IMR-90 (cell line): ENCODE results near the gene ESF1. TPM values are rescaled to one million over a fixed set of nuclear protein-coding genes. Genes with fewer than 3 reads are reported as not detected.

Source experiments
- ATAC-seq: fragments of 200-7000 bp; cut with Tn5 transposase; 2 replicates; pipeline ENCODE4 v1.9.1; 2020; ENCODE audit warnings: low read depth, mild to moderate bottlenecking, moderate library complexity
- BruUV-seq: library from RNA; stranded (reverse); fragments of 400-500 nt; replicated peaks from 2 replicates; lab custom pipeline; 2021; lab: Mats Ljungman, UMichigan
- CTCF ChIA-PET: fragments of 300-600 bp; formaldehyde crosslinking; extraction: SDS; loops from one replicate; lab custom pipeline; 2021; ENCODE audit warnings: antibody characterized with exemption; lab: Yijun Ruan, JAX
- POLR2A ChIA-PET: fragments of 300-600 bp; sonication (Branson Sonifier 250); formaldehyde crosslinking; loops from one replicate; lab custom pipeline; 2022; ENCODE audit warnings: antibody characterized with exemption; ENCODE audit not compliant: unreplicated experiment; lab: Charles Lee
- DNase-seq: peaks from one replicate; pipeline ENCODE4 v3.0.0; 2013
- H2AFZ ChIP-seq: replicated peaks from 2 replicates; pipeline ENCODE3; 2013; ENCODE audit warnings: low read length, mild to moderate bottlenecking; ENCODE audit not compliant: poor library complexity
- H2AK5ac ChIP-seq: 2 replicates; pipeline ENCODE4 v1.6.1; 2013; ENCODE audit warnings: low read depth, low read length, inconsistent platforms
- H2AK9ac ChIP-seq: replicated peaks from 2 replicates; pipeline ENCODE3; 2013; ENCODE audit warnings: mild to moderate bottlenecking, low read depth, low read length, moderate library complexity; ENCODE audit not compliant: poor library complexity
- H2BK120ac ChIP-seq: 2 replicates; pipeline ENCODE4 v1.6.1; 2013; ENCODE audit warnings: low read depth, low read length, inconsistent platforms
- H2BK15ac ChIP-seq: 3 replicates; pipeline ENCODE4 v1.6.1; 2013; ENCODE audit warnings: low read depth, low read length, inconsistent platforms
- H2BK20ac ChIP-seq: 2 replicates; pipeline ENCODE4 v1.6.1; 2013; ENCODE audit warnings: low read depth, mild to moderate bottlenecking, inconsistent platforms, low read length, moderate library complexity
- H2BK5ac ChIP-seq: 2 replicates; pipeline ENCODE4 v1.6.1; 2013; ENCODE audit warnings: mild to moderate bottlenecking, low read depth, low read length, inconsistent platforms; ENCODE audit not compliant: poor library complexity, severe bottlenecking
- H3K14ac ChIP-seq: replicated peaks from 2 replicates; pipeline ENCODE4 v1.6.1; 2013; ENCODE audit warnings: low read depth, low read length, inconsistent platforms
- H3K18ac ChIP-seq: 2 replicates; pipeline ENCODE4 v1.6.1; 2013; ENCODE audit warnings: low read depth, low read length, control low read depth
- H3K23ac ChIP-seq: 2 replicates; pipeline ENCODE4 v1.6.1; 2013; ENCODE audit warnings: low read depth, low read length, inconsistent platforms
- H3K27ac ChIP-seq: 2 replicates; pipeline ENCODE4 v1.5.1; 2013; ENCODE audit warnings: mild to moderate bottlenecking, control low read depth, low read length; ENCODE audit not compliant: insufficient read depth
- H3K27me3 ChIP-seq: 2 replicates; pipeline ENCODE4 v1.6.1; 2013; ENCODE audit warnings: low read length; ENCODE audit not compliant: control insufficient read depth, insufficient read depth
- H3K36me3 ChIP-seq: 2 replicates; pipeline ENCODE4 v1.6.1; 2013; ENCODE audit warnings: low read length, mixed read lengths; ENCODE audit not compliant: control insufficient read depth, insufficient read depth
- H3K4ac ChIP-seq: 2 replicates; pipeline ENCODE4 v1.6.1; 2013; ENCODE audit warnings: low read depth, low read length, inconsistent platforms
- H3K4me1 ChIP-seq: 2 replicates; pipeline ENCODE4 v1.6.1; 2013; ENCODE audit warnings: low read length, mixed read lengths; ENCODE audit not compliant: control insufficient read depth, insufficient read depth
- H3K4me2 ChIP-seq: 2 replicates; pipeline ENCODE4 v1.6.1; 2013; ENCODE audit warnings: low read depth, mild to moderate bottlenecking, control low read depth, low read length, moderate library complexity
- H3K4me3 ChIP-seq: 2 replicates; pipeline ENCODE4 v1.5.1; 2013; ENCODE audit warnings: low read depth, mild to moderate bottlenecking, control low read depth, low read length, moderate library complexity; ENCODE audit not compliant: insufficient read depth
- H3K56ac ChIP-seq: 2 replicates; pipeline ENCODE4 v1.6.1; 2013; ENCODE audit warnings: low read length, inconsistent platforms; ENCODE audit not compliant: insufficient read depth; ENCODE audit errors: extremely low read depth
- H3K79me1 ChIP-seq, 2 experiments: 2 replicates each; pipeline ENCODE4 v1.6.1; 2013; ENCODE audit warnings: low read length in 2 of 2, inconsistent platforms in 1 of 2, low read depth in 1 of 2
- H3K9ac ChIP-seq: 2 replicates; pipeline ENCODE4 v1.6.1; 2013; ENCODE audit warnings: low read depth, low read length, control low read depth
- H3K9me1 ChIP-seq: 2 replicates; pipeline ENCODE4 v1.6.1; 2013; ENCODE audit warnings: low read length, inconsistent platforms; ENCODE audit not compliant: insufficient read depth
- H3K9me3 ChIP-seq: 2 replicates; pipeline ENCODE4 v1.6.1; 2013; ENCODE audit warnings: low read length; ENCODE audit not compliant: control insufficient read depth, insufficient read depth
- H4K20me1 ChIP-seq: 2 replicates; pipeline ENCODE4 v1.6.1; 2013; ENCODE audit warnings: low read length, inconsistent platforms; ENCODE audit not compliant: insufficient read depth
- H4K5ac ChIP-seq: 2 replicates; pipeline ENCODE4 v1.6.1; 2013; ENCODE audit warnings: mild to moderate bottlenecking, low read depth, low read length, control low read depth
- H4K8ac ChIP-seq, 2 experiments: 2 replicates each; pipeline ENCODE4 v1.6.1; 2013; ENCODE audit warnings: low read depth in 2 of 2, low read length in 2 of 2, control low read depth in 1 of 2, inconsistent platforms in 1 of 2
- H4K91ac ChIP-seq: 2 replicates; pipeline ENCODE4 v1.6.1; 2013; ENCODE audit warnings: low read depth, low read length, inconsistent platforms; ENCODE audit not compliant: insufficient read depth
- CEBPB ChIP-seq: IDR thresholded peaks from 2 replicates; pipeline ENCODE4 v1.6.1; 2012; ENCODE audit warnings: low read depth, low read length, improper control_type of control experiment
- MAZ ChIP-seq: IDR thresholded peaks from 2 replicates; pipeline ENCODE4 v1.6.1; 2012; ENCODE audit warnings: low read depth, mild to moderate bottlenecking, low read length, improper control_type of control experiment, moderate library complexity, borderline replicate concordance
- WGBS, 2 experiments: methylation state at CpG; one replicate each; pipeline versions ENCODE4 v1.1.5 to v1.1.7; 2013; ENCODE audit warnings: missing lambda C conversion rate in 2 of 2; ENCODE audit not compliant: insufficient read length in 1 of 2; ENCODE audit errors: extremely low coverage in 2 of 2; 5-methylcytosine and 5-hydroxymethylcytosine counted together
- dilution Hi-C: fragments of 300-500 bp; cut with HindIII; formaldehyde crosslinking; loops from one replicate; pipeline ENCODE4 v1.14.3; 2018; ENCODE audit warnings: low sequenced_read_pairs; ENCODE audit not compliant: unreplicated experiment
- in situ Hi-C: fragments of 300-500 bp; cut with MboI; formaldehyde crosslinking; loops from 3 replicates; pipeline ENCODE4 v1.14.3; 2019; ENCODE audit warnings: low sequenced_read_pairs, inconsistent platforms, mixed read lengths
- intact Hi-C: fragments of 100-400 bp; cut with micrococcal nuclease; formaldehyde crosslinking; loops from 2 replicates; pipeline ENCODE4 v1.10.0; 2022
- polyA plus RNA-seq, 3 experiments: library from polyadenylated mRNA; depleted of rRNA; stranded (reverse); fragments of >200 nt; gene quantifications; 2 replicates each; pipeline ENCODE4 v1.2.3, GENCODE V29; 2012; ENCODE audit warnings: low replicate concordance in 1 of 3
- total RNA-seq: library from RNA; depleted of rRNA; stranded (reverse); fragments of >200 nt; gene quantifications from 2 replicates; pipeline ENCODE4 v1.2.3, GENCODE V29; 2012

The ESF1 gene
- total and polyA plus RNA-seq, 2 of the 4 experiments (the other 2 are of a cell fraction) = 2.6 to 2.7 TPM

GRCh38 chr20:13677241-13677640 is 107.5 kb downstream of the ESF1 start:
- Histone ChIP-seq H2AK9ac (no peak overlapping the region), H4K5ac (no peak overlapping the region), H3K36me3 (no peaks in the 10 kb centered on the region), H4K91ac (no peak overlapping the region), H3K56ac (no peak overlapping the region), H4K8ac (no peak overlapping the region), H3K79me1 (no peaks in the 10 kb centered on the region), H3K4me1 (peaks cover 2% of the 10 kb centered on the region; the same call in 1 of the 2 replicates), H4K20me1 (no peaks in the 10 kb centered on the region), H2BK20ac (no peak overlapping the region), H3K4ac (no peak overlapping the region), H3K9me3 (no peaks in the 10 kb centered on the region), H3K18ac (no peak overlapping the region; the same call in 1 of the 2 replicates), H3K9ac (no peak overlapping the region), H2BK120ac (no peak overlapping the region), H3K4me3 (no peak overlapping the region), H3K23ac (no peak overlapping the region), H2BK5ac (no peak overlapping the region), H3K4me2 (no peak overlapping the region), H3K9me1 (no peaks in the 10 kb centered on the region), H3K27ac (peak overlapping the region; percentile 16; the same call in 1 of the 2 replicates), H2BK15ac (no peak overlapping the region), H2AFZ (no peak overlapping the region), H3K27me3 (no peaks in the 10 kb centered on the region; the same call in 1 of the 2 replicates), H2AK5ac (no peak overlapping the region), H3K14ac (no peak overlapping the region)
- ATAC-seq = peak; percentile 68
- no peak for DNase-seq
- TF ChIP-seq MAZ (no peak), CEBPB (no peak)
- intact Hi-C loops = no loop called here
- no TSS peak for BruUV-seq
- dilution Hi-C loops = no loop called here
- in situ Hi-C loops = no loop called here
- POLR2A ChIA-PET = no interaction called here
- CTCF ChIA-PET = no interaction called here
- 14% methylated on average over 4 of the region's 4 CpGs; no CpG with 5 or more reads in 1 of the 2 experiments for WGBS, 2 experiments
